NCI-H1092 (cell line): ENCODE results near the gene HDAC11.

Experiments used
- DNase-seq: peaks from one replicate; lab custom pipeline; 2025; lab: John Stamatoyannopoulos, UW

Gene HDAC11

GRCh38 chr3:13543253-13543652 lies 63.1 kb downstream of the HDAC11 start:
- no peak for DNase-seq

DNA sequence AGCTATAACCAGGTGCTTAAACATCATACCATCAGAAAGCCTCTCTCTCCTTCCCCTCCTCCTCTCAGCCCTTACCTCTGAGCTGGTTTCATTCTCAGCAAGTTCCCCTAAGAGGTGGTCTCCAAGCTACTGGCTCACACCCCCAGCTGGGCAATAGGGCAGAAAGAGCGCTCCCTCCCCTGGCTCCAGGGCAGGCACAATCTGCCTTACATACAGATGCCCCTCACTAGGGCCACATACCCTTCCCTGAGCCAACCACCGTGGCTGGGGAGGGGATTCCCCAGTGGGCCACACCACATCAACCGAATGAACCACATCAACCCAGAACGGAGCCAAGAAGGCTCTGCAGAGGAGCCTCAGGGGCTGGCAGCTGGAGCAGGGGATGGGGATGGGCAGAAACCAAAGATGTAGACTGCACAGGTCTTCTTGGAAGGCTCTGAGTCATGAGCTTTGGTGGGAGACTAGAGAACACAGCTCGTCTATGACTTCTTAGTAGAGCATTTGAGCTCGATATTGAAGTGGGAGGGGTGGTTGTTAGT lies 64.3 kb downstream of the HDAC11 start:
- no peak for DNase-seq

DNA sequence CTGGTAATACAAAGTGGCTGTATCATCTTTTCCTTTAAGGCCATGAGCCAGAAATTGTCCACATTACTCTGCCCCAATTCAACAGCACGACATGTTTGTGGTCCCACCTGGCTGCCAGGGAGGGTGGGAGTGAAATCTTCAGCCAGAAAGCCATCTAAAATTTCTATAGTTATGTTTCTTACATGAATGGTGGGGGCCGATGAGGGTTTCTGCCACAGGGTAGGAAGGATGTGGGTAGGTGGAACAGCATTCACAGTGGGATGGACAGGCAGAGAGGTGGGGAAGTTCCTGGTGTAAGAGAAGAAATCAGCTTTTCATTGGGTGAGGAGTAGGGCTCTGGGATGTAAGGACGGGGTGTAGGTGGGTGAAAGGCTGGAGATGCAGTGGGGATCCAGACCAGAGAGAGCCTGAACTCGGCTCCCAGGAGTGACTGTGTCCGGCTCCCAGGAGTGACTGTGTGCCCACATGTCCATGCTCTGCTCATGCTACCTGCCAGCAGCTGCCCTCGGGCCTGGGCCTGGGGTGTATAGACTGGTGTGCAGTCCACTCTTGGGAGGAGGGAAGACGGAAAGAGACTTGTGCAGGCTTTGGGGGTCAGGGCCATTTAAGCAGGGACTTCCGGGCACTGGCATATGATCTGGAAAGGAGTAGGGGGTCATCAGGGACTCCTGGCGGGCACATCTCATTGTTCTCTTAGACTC lies 65.0 kb downstream of the HDAC11 start:
- DNase-seq, result no peak

DNA sequence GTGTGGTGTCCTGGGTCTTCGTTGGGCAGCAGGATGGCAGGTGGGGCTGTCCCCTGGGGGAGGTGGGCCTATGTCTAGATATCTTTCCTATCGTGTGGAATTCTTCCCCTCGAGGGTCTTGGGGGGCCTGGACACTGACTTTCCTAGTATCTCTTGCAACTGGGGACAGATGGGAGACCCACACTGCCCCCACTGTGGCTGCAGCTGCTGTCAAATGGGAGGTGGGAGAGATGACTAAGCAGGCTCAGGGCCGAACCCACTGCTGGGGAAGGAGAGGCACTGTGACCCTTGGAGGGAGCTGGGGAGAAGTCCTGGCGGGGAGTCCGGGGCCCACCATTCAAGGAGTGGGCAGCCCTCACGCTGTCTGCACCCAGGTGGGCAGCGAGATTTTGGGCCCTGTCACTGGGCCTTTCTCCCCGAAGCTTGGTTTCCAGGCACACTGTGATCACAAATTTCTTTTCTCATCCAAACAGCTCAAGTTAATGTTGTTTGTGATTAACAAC lies 65.9 kb downstream of the HDAC11 start:
- DNase-seq, result no peak

DNA sequence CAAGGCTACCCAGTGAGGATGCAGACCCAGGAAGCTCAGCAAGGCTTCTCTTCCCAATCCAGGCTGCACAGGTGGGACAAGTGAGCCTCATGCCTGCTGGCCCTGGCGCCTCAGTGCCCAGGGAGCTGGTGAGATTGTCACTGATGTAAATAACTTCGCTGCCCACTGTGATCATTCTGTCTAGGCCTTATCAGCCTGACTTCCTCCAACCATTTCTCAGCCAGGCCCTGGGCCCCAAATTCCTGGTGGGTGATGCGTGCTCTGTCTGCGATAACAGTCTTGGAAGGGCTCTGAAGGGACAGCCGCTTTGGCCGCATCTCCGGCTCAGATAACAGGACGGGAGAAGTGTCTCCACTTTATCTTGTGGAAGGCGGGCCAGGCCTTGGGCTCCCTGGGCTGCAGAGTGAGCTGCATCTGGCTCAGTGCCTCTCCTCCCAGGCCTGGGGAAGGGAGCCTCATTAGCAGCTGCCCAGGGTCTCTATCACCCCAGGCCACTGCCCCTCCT lies 66.6 kb downstream of the HDAC11 start:
- DNase-seq, result no peak

DNA sequence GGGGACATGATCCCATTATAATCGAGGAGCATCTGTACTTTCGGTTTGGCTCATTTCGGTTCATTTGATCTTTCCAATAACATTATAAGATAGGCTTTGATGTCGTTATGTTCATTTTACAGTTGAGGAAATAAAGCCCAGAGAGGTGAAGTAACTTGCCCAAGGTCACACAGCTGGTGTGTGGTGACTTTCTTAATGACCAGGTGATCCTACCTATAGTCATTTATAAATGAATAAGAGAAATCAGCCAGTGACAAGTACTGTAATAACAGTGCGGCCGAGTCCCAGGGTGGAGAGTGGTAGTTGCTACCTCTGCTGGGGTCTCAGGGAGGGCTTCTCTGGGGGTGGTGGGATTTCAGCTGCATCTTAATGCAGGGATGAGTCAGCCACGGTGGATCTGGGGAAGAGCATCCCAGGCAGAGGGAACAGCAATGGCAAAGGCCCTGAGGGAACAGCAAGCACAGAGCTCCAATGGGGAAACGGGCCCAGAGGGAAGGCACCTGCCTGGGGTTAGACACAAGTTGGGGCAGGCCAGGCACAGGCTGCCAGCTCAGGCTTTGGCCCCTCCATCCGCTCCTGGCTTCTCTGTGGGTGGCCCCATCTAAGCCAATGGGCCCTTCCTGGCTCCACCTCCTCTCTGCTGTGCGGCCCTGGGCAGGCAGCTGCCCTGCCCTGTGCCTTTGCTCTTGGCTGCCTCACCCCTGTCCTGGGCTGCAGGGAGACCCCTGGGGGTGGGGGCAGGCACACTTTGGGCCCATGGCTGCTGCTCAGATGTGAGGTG lies 67.7 kb downstream of the HDAC11 start:
- no peak for DNase-seq

GRCh38 chr3:13548696-13549622 lies 68.9 kb downstream of the HDAC11 start, which contains the start of gene FBLN2:
TSS of gene FBLN2 (plus strand) at chr3:13549125. CDS start at chr3:13570356, 21,231 bp downstream.
- no peak for DNase-seq

GRCh38 chr3:13549623-13550422 lies 69.7 kb downstream of the HDAC11 start:
- no peak for DNase-seq

DNA sequence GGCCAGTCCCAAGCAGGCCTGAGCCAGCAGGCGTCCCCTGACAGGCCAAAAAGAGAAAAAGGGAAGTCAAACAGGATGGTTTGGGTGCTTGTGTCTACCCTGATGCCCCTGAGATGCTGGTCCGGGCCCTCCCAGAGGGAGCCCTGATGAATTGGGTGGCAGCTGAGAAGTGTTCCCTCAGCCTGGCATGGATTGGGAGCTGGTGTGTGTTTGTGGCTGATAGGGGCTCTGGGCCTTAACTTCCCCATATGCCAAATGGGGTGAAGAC lies 70.3 kb downstream of the HDAC11 start:
- DNase-seq, result no peak

- no peak for DNase-seq
Observed at GRCh38 chr3:13550791-13551360, 70.8 kb downstream of the HDAC11 start.

GRCh38 chr3:13552857-13553652 lies 72.9 kb downstream of the HDAC11 start:
- DNase-seq, result no peak

DNA sequence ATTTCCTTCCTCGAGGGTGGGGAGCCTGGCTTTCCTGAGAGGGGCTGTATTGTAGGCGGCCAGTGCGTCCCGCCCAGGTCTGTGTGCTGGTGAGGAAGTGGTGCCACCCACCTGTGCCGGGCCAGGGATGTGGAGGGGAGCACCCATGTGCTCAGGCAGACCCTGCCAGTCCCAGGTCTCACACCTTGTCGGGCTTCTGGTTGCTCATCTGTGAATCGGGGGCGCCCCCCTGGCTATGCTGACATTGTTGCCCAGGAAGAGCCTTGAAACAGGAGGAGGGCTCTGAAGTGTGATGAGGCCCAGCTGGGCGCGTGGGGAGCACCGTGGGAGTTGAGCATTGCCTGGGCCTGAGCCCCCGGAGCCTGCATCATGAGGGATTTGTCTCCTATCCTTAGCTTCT lies 73.6 kb downstream of the HDAC11 start:
- no peak for DNase-seq

GRCh38 chr3:13555753-13556152 lies 75.6 kb downstream of the HDAC11 start:
- DNase-seq, result no peak
